GM21529 (cell line): ENCODE measurements around the gene KCND2.
"Not testable (repeated sequence)": the region's sequence is repeated elsewhere in the genome, so short reads cannot be mapped to it uniquely, and the experiment has no call there.

Experiments
- ATAC-seq: cut with Tn5 transposase; IDR thresholded peaks from one replicate; pipeline ENCODE4 v1.9.1; 2021; ENCODE audit not compliant: unreplicated experiment

Gene KCND2

DNA sequence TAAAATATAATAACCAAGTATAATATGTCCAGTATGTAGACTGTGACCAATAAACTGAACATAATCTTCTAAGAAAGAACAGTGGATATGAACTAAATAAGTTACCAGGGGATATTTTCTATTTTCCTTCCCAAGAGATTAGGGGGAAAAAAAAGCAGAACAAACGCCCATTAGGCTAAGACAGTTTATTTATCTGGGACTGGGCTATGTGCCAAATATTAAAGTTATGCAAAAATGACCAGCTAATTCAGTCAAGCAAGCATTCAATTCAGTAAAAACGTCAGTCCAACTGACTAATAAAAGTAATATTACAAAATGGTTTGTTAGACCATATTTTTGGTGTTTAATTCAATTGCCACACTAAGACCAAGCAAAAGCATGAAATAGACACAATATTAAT, 462.8 kb downstream of the KCND2 start:
- ATAC-seq: no peak

GRCh38 chr7:120738816-120739215, 465.8 kb downstream of the KCND2 start:
- no peak for ATAC-seq

GRCh38 chr7:120740348-120740747, 467.4 kb downstream of the KCND2 start:
- ATAC-seq: no peak

DNA sequence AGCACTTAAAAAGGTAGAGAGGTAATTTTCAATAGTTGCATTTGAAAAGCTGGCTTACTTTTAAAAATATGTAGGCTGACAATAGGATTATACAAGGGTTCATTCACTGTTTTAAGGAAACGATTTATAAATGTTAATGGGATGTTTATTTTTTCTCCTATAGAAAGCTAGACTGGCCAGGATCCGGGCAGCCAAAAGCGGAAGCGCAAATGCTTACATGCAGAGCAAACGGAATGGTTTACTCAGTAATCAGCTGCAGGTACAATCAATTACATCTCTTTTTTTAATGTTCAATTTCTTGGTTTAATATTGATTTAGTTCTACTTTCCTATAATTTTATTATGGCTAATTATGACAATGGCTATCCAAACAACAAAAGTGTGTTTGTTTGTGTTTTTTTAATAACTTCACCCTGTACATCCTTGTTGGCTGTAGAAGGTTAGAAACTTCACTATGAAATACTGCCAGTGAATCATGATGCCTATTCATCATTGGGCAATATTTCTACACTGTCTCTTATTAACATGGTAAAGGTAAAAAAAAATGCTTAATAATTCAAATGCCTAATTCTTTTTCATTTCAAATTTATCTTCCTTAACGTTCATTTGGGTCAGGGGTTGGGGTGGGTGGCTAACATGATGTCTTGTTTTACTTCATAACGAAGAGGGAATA, 468.5 kb downstream of the KCND2 start:
- no peak for ATAC-seq

GRCh38 chr7:120742372-120742771, 469.4 kb downstream of the KCND2 start:
- ATAC-seq: no peak

GRCh38 chr7:120743128-120743527, 470.2 kb downstream of the KCND2 start:
- no peak for ATAC-seq

- peak; percentile 81 for ATAC-seq
Measured at GRCh38 chr7:120760050-120760449, 487.1 kb downstream of the KCND2 start.

GRCh38 chr7:120760851-120761250, 487.9 kb downstream of the KCND2 start:
- ATAC-seq: no peak

DNA sequence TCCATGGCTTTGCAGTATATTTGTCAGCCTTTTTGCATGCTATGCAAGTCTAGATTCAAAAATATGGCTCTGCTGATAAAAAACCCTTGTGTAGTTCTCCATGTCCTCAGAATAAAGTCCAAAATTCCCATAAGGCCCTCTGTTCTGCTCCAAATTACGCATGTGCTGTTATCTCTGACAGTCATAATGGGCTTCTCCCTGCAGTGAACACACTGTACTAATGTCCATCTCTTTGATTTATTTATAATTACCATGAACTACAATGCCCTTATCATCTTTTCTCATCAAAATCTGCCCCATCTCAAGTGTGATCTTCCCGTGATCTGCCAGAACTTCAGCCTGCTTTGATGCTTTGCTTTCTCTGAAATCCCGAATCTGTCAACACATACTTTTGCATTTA, 497.2 kb downstream of the KCND2 start:
- no peak for ATAC-seq

- ATAC-seq: no peak
Measured at GRCh38 chr7:120774481-120774880, 501.5 kb downstream of the KCND2 start.

GRCh38 chr7:120775755-120776154, 502.8 kb downstream of the KCND2 start:
- ATAC-seq: no peak

DNA sequence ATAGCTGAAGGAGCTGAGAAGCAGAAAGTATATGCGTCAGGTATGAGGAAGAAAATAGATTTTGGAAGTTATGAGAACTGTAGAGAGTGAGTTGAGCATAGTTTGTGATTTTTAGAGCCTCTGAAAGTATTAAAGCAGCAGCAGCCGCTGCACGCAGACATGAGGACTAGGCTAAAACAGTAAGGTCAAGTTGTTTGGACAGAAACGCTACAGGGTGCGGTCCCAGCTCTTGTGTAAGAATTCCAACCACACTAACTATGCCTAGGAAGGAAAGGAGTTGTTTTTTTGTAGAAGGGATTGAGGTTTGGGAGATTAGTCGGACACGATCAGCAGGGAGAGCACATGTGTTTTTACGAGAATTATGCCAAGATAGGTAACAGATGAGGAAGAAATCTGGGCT, 506.1 kb downstream of the KCND2 start:
- ATAC-seq: not testable (repeated sequence)

GRCh38 chr7:120780451-120780850, 507.5 kb downstream of the KCND2 start:
- not testable (repeated sequence) for ATAC-seq

DNA sequence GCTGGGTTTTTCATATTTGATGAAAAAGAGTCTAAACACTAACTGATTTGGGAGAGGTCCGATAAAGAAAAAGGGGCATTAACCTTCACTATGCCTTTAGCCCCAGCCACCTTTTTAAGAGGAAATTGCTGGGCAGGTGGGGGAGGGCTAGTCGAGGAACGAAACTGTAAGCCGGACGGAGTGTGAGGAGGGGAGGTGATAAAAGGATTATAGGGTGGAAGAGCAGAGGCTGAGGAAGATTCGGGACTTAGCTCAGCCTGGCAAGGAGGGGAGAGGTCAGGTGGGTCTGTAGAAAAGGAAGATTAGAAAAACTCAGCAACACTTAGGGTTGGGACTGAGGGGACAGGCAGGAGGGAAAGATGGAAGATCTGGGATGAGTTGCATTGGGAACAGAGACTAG, 508.0 kb downstream of the KCND2 start:
- ATAC-seq: no peak

DNA sequence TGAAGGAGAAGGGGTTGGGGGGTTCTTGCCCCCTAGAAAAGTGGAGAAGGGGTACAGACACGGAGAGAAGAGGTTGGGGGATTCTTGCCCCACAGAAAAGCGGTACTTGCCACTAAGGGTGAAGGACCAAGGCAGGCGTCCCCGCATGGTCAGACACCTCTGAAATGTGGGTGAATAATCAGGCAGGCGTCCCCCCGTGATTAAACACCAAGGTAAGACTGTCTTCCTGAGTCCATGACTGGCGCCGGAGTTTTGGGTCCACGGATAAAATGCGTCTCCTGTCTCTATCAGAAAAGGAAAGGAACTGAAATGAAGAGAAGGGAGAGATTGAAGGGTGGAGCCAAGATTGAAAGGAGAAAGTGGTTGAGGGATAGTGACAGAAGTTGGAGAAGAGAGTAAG, 508.9 kb downstream of the KCND2 start:
- ATAC-seq: not testable (repeated sequence)

GRCh38 chr7:120783273-120783672, 510.3 kb downstream of the KCND2 start:
- no peak for ATAC-seq

- no peak for ATAC-seq
Measured at GRCh38 chr7:120783721-120784120, 510.7 kb downstream of the KCND2 start.

- no peak for ATAC-seq
Measured at GRCh38 chr7:120785095-120785494, 512.1 kb downstream of the KCND2 start.

- ATAC-seq: peak; percentile 97
Measured at GRCh38 chr7:120792091-120792860, 519.3 kb downstream of the KCND2 start.

DNA sequence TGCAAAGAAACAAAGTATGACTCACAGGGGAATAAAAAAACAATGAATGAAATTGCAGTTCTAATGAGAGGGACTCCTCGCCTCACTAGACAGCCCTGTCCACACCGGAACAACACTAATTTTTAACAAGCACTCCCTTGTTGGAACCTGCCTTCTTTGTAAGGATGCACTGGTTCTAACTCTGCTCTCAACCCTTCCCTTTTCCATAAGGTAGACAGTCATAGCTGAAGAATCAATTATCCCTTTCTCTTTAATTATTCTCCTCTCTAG, 519.8 kb downstream of the KCND2 start:
- ATAC-seq: no peak

DNA sequence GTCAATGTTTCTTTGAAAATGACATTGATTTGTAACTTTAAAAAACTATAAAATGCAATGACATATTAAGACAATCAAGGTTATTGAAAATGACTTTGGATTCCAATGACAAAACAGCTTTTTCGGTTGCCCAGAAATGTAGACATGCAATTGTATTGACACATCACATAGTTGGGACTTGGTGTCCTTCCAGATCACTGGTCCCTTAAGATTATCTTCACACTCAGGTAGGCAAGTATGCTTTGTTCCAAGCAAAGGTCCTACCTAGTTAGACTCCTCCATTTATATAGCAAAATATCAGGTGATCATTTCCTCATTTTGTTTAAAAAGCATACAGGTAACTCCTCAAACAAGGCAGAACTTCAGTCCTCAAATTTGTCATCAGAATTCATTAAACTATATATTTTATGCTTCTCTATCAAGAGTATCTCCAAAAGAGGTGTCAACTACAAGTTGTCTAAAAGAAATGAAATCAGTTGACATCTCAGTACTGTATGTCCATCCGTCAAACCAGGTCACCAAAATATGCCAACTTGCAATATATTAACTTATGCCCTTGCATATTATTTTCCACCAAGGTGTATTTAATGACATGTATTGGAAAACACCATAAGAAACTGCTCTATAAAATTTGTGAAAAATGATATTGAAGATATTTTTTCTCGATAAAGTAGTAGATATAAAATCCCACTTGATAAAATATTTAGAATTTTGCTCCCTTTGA, 520.4 kb downstream of the KCND2 start:
- no peak for ATAC-seq

GRCh38 chr7:120794106-120794729, 521.2 kb downstream of the KCND2 start:
- ATAC-seq: no peak
